Measurements from ENCODE around the gene PCDHB15.
A peak's percentile ranks its signal among the peaks of the same experiment; 100 is the strongest.

PCDHB15 gene

DNA sequence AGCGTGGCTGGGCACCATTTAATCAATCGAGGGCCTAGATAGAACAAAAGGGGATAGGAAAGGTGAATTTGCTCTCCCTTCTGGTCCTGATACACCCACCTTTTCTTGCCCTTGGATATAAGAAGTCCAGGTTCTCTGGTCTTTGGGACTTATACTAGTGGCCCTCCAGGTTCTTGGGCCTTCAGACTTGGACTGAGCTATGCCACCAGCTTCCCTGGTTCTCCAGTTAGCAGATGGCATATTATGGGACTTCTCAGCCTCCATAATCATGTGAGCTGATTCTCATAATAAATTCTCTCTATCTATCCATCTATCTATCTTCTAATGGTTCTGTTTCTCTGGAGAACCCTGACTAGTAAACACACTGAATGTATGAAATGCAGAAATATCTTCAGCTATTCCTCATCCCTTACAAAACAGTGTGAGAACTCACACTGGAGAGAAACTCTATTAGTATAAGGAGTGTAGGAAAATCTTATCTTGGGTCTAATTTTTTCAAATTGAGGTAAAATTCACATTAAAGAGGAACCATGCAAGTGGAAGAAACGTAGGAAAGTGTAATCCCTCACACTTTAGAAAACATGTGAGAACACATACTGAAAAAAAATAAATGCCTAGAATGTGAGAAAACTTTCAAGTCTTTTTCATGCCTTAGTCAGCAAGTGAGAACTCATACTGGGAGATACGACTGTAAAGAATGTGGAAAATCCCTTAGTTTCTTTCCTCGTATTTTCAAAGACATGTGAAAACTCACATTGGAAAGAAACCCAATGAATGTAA, 15.5 kb downstream of the PCDHB15 start:
- Histone ChIP-seq H3K9ac (ENCODE audit: low read depth, low read length) (no peak overlapping the region), H3K27me3 (ENCODE audit: insufficient read depth, low read length, poor library complexity) (no peaks in the 10 kb centered on the region), H3K9me3 (ENCODE audit: insufficient read depth, low read length, severe bottlenecking) (peaks cover 49% of the 10 kb centered on the region), H3K79me2 (ENCODE audit: insufficient read depth, low read length) (no peaks in the 10 kb centered on the region), H4K20me1 (ENCODE audit: insufficient read depth, low read length) (no peaks in the 10 kb centered on the region), H3K27ac (ENCODE audit: low read length) (no peak overlapping the region), H3K36me3 (ENCODE audit: insufficient read depth, low read length) (no peaks in the 10 kb centered on the region), H3K4me2 (ENCODE audit: insufficient read depth, low read length) (no peak overlapping the region), H3K4me1 (ENCODE audit: insufficient read depth, low read length) (no peaks in the 10 kb centered on the region), H2AFZ (ENCODE audit: low read depth, low read length) (no peak overlapping the region), H3K4me3 (ENCODE audit: low read depth in 1 of 2, low read length in 2 of 2) (no peak overlapping the region)
- no peak for TF ChIP-seq EZH2 (IDR thresholded peaks at IDR 0.05; ENCODE audit: borderline replicate concordance, low read depth, low read length, severe bottlenecking)
- DNase-seq = no peak
- ATAC-seq (ENCODE audit: insufficient read depth, low read depth) = no peak

DNA sequence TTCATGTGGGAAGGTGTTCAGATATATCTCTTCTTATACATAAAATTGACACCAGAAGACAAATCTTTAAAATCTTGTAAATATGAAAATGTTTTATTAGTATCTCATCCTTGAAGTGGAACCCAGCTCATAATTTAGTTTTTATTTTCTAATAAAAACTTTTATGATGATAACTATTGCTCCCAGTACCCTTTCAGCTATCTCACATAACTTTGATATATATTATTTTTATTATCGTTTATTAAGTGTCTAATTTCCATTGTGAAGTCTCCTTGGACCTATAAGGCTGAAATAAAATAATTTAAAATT, 16.0 kb downstream of the PCDHB15 start:
- Histone ChIP-seq H3K27ac (ENCODE audit: low read length) (no peak overlapping the region), H3K4me1 (ENCODE audit: insufficient read depth, low read length) (no peaks in the 10 kb centered on the region), H3K36me3 (ENCODE audit: insufficient read depth, low read length) (no peaks in the 10 kb centered on the region), H2AFZ (ENCODE audit: low read depth, low read length) (no peak overlapping the region), H3K27me3 (ENCODE audit: insufficient read depth, low read length, poor library complexity) (no peaks in the 10 kb centered on the region), H3K79me2 (ENCODE audit: insufficient read depth, low read length) (no peaks in the 10 kb centered on the region), H3K4me3 (ENCODE audit: low read depth in 1 of 2, low read length in 2 of 2) (no peak overlapping the region), H3K9ac (ENCODE audit: low read depth, low read length) (no peak overlapping the region), H3K4me2 (ENCODE audit: insufficient read depth, low read length) (no peak overlapping the region), H3K9me3 (ENCODE audit: insufficient read depth, low read length, severe bottlenecking) (peaks cover 46% of the 10 kb centered on the region), H4K20me1 (ENCODE audit: insufficient read depth, low read length) (no peaks in the 10 kb centered on the region)
- DNase-seq (no peak), ATAC-seq (ENCODE audit: insufficient read depth, low read depth) (no peak)
- TF ChIP-seq EZH2 (IDR thresholded peaks at IDR 0.05; ENCODE audit: borderline replicate concordance, low read depth, low read length, severe bottlenecking) = no peak
- TF ChIP-seq, protein P1, sequence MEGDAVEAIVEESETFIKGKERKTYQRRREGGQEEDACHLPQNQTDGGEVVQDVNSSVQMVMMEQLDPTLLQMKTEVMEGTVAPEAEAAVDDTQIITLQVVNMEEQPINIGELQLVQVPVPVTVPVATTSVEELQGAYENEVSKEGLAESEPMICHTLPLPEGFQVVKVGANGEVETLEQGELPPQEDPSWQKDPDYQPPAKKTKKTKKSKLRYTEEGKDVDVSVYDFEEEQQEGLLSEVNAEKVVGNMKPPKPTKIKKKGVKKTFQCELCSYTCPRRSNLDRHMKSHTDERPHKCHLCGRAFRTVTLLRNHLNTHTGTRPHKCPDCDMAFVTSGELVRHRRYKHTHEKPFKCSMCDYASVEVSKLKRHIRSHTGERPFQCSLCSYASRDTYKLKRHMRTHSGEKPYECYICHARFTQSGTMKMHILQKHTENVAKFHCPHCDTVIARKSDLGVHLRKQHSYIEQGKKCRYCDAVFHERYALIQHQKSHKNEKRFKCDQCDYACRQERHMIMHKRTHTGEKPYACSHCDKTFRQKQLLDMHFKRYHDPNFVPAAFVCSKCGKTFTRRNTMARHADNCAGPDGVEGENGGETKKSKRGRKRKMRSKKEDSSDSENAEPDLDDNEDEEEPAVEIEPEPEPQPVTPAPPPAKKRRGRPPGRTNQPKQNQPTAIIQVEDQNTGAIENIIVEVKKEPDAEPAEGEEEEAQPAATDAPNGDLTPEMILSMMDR (IDR thresholded peaks at IDR 0.05; ENCODE audit: borderline replicate concordance, extremely low read depth, low read length, poor library complexity, severe bottlenecking) = no peak

DNA sequence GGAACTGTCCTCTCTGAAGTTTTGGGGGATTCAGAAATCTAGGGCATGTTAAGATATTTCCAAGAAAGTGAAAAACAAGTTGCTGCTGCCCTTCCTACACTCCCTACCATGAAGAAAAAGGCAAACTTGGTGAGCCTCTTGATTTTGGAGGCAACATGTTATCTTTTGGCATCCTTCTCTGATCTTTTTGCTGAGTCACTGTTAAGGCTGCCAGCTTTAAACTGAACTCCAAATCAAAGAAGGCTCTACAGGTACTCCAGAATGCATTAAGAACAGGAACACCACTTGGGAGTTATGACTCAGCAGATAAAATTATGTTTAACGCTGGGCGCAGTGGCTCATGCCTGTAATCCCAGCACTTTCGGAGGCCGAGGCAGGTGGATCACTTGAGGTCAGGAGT, 24.0 kb downstream of the PCDHB15 start:
- Histone ChIP-seq H3K9me3 (ENCODE audit: insufficient read depth, low read length, severe bottlenecking) (peaks cover 9% of the 10 kb centered on the region), H3K4me3 (ENCODE audit: low read depth in 1 of 2, low read length in 2 of 2) (no peak overlapping the region), H3K79me2 (ENCODE audit: insufficient read depth, low read length) (no peaks in the 10 kb centered on the region), H3K27ac (ENCODE audit: low read length) (no peak overlapping the region), H3K27me3 (ENCODE audit: insufficient read depth, low read length, poor library complexity) (no peaks in the 10 kb centered on the region), H3K4me1 (ENCODE audit: insufficient read depth, low read length) (no peaks in the 10 kb centered on the region), H3K4me2 (ENCODE audit: insufficient read depth, low read length) (no peak overlapping the region), H3K9ac (ENCODE audit: low read depth, low read length) (no peak overlapping the region), H3K36me3 (ENCODE audit: insufficient read depth, low read length) (no peaks in the 10 kb centered on the region), H4K20me1 (ENCODE audit: insufficient read depth, low read length) (no peaks in the 10 kb centered on the region), H2AFZ (ENCODE audit: low read depth, low read length) (no peak overlapping the region)
- ATAC-seq (ENCODE audit: insufficient read depth, low read depth) (no peak), DNase-seq (no peak)
- TF ChIP-seq EZH2 (IDR thresholded peaks at IDR 0.05; ENCODE audit: borderline replicate concordance, low read depth, low read length, severe bottlenecking) = no peak
- TF ChIP-seq, protein P1 (IDR thresholded peaks at IDR 0.05; ENCODE audit: borderline replicate concordance, extremely low read depth, low read length, poor library complexity, severe bottlenecking) = no peak

DNA sequence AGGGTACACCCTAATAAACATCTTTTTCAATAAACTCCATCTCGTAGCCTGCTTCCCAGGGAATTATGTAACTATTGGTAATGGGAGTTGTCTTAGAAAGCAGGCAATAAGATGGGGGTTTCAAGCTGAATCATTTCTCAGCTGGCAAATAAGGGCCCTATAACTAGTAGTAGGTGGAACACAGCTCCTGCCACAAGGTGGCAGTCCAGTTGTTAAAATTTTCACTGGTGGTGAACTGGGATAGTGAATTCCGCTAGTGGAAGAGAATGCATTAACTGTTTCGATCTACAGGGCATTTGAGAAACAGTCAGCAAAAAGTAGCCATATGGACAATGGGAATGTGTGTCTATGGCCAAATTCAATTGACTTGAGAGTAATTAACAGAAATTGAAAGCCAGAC, 27.7 kb downstream of the PCDHB15 start:
- peak; percentile 5 for DNase-seq
- Histone ChIP-seq H3K4me3 (ENCODE audit: low read depth in 1 of 2, low read length in 2 of 2) (no peak overlapping the region), H3K9me3 (ENCODE audit: insufficient read depth, low read length, severe bottlenecking) (peaks cover 4% of the 10 kb centered on the region), H3K9ac (ENCODE audit: low read depth, low read length) (no peak overlapping the region), H3K36me3 (ENCODE audit: insufficient read depth, low read length) (no peaks in the 10 kb centered on the region), H3K27me3 (ENCODE audit: insufficient read depth, low read length, poor library complexity) (no peaks in the 10 kb centered on the region), H4K20me1 (ENCODE audit: insufficient read depth, low read length) (no peaks in the 10 kb centered on the region), H3K27ac (ENCODE audit: low read length) (no peak overlapping the region), H3K79me2 (ENCODE audit: insufficient read depth, low read length) (no peaks in the 10 kb centered on the region), H3K4me1 (ENCODE audit: insufficient read depth, low read length) (no peaks in the 10 kb centered on the region), H3K4me2 (ENCODE audit: insufficient read depth, low read length) (no peak overlapping the region), H2AFZ (ENCODE audit: low read depth, low read length) (no peak overlapping the region)
- no peak for ATAC-seq (ENCODE audit: insufficient read depth, low read depth)
- TF ChIP-seq, protein P1 (IDR thresholded peaks at IDR 0.05; ENCODE audit: borderline replicate concordance, extremely low read depth, low read length, poor library complexity, severe bottlenecking) = peak; percentile 24
- no peak for TF ChIP-seq EZH2 (IDR thresholded peaks at IDR 0.05; ENCODE audit: borderline replicate concordance, low read depth, low read length, severe bottlenecking)
